CD14-positive monocyte (primary cell): ENCODE data around the gene DCLK1. TPM values are rescaled to one million over a fixed set of nuclear protein-coding genes. Genes with fewer than 3 reads are reported as not detected.

Source experiments
- DNase-seq, 3 donors: peaks; one replicate each; pipeline ENCODE4 v3.0.0-alpha.2; 2011 to 2022
- H2AFZ ChIP-seq: 2 replicates; pipeline ENCODE4 v1.6.0; 2012; ENCODE audit warnings: mild to moderate bottlenecking, low read depth, low read length, inconsistent platforms; ENCODE audit not compliant: insufficient read depth, poor library complexity, severe bottlenecking
- H3K27ac ChIP-seq, 2 donors: 1 replicate in 1 of 2; 2 replicates in 1 of 2; pipeline ENCODE4 v1.5.1; 2012 to 2013; ENCODE audit warnings: low read length in 2 of 2, control low read depth in 1 of 2, inconsistent platforms in 1 of 2, low read depth in 1 of 2, mild to moderate bottlenecking in 1 of 2
- H3K27me3 ChIP-seq, 2 donors: one replicate each; pipeline versions ENCODE4 v1.6.0 to v1.6.1; 2011 to 2013; ENCODE audit warnings: low read length in 2 of 2; ENCODE audit not compliant: control insufficient read depth in 2 of 2, insufficient read depth in 2 of 2
- H3K36me3 ChIP-seq, 2 donors: replicated peaks in 1 of 2; 1 replicate in 1 of 2; 2 replicates in 1 of 2; pipeline versions ENCODE4 v1.5.1 to v1.6.1; 2012 to 2013; ENCODE audit warnings: low read length in 2 of 2, control low read depth in 1 of 2, inconsistent platforms in 1 of 2, mild to moderate bottlenecking in 1 of 2; ENCODE audit not compliant: insufficient read depth in 2 of 2, control insufficient read depth in 1 of 2
- H3K4me1 ChIP-seq, 2 donors: 1 replicate in 1 of 2; 2 replicates in 1 of 2; pipeline versions ENCODE4 v1.5.1 to v1.6.1; 2012 to 2013; ENCODE audit warnings: low read length in 2 of 2, control low read depth in 1 of 2, inconsistent platforms in 1 of 2, mild to moderate bottlenecking in 1 of 2, moderate library complexity in 1 of 2; ENCODE audit not compliant: insufficient read depth in 2 of 2, control insufficient read depth in 1 of 2
- H3K4me2 ChIP-seq: replicated peaks from 2 replicates; pipeline ENCODE3; 2012; ENCODE audit warnings: low read length, moderate library complexity, mild to moderate bottlenecking; ENCODE audit not compliant: poor library complexity, severe bottlenecking; ENCODE audit errors: extremely low read depth
- H3K4me3 ChIP-seq, 3 experiments: fragments of 200-600 bp in 1 of 3; sonication (generic) in 1 of 3; replicated peaks in 1 of 3; 1 replicate in 2 of 3; 2 replicates in 1 of 3; pipeline ENCODE4 v1.5.1; 2011 to 2013; ENCODE audit warnings: low read length in 3 of 3, mild to moderate bottlenecking in 3 of 3, control low read depth in 2 of 3, low read depth in 2 of 3, inconsistent platforms in 1 of 3, moderate library complexity in 1 of 3
- H3K79me2 ChIP-seq: 2 replicates; pipeline ENCODE4 v1.6.0; 2012; ENCODE audit warnings: mild to moderate bottlenecking, control low read depth, inconsistent platforms, low read length, moderate library complexity; ENCODE audit not compliant: insufficient read depth
- H3K9ac ChIP-seq: 2 replicates; pipeline ENCODE4 v1.6.0; 2017; ENCODE audit warnings: low read length, mild to moderate bottlenecking; ENCODE audit not compliant: insufficient read depth, poor library complexity, severe bottlenecking
- H3K9me3 ChIP-seq, 2 donors: replicated peaks in 1 of 2; 1 replicate in 1 of 2; 2 replicates in 1 of 2; pipeline versions ENCODE4 v1.5.1 to v1.6.1; 2012 to 2013; ENCODE audit warnings: low read length in 2 of 2, control low read depth in 1 of 2; ENCODE audit not compliant: control insufficient read depth in 1 of 2, insufficient read depth in 1 of 2
- H4K20me1 ChIP-seq: 2 replicates; pipeline ENCODE4 v1.6.0; 2012; ENCODE audit warnings: mild to moderate bottlenecking, low read length, control low read depth, moderate library complexity; ENCODE audit not compliant: insufficient read depth
- H3K27ac Mint-ChIP-seq, 7 donors: one replicate each; pipeline ENCODE4 v1.8.0; 2020; ENCODE audit warnings: mild to moderate bottlenecking in 7 of 7, mixed read lengths in 7 of 7, moderate library complexity in 6 of 7, inconsistent platforms in 2 of 7
- H3K27me3 Mint-ChIP-seq, 3 donors: one replicate each; pipeline ENCODE4 v1.8.0; 2021 to 2022; ENCODE audit warnings: low read depth in 3 of 3, mild to moderate bottlenecking in 3 of 3, mixed read lengths in 3 of 3, moderate library complexity in 3 of 3, inconsistent platforms in 1 of 3
- H3K36me3 Mint-ChIP-seq, 2 donors: one replicate each; pipeline ENCODE4 v1.8.0; 2020; ENCODE audit warnings: mixed read lengths in 2 of 2, inconsistent platforms in 1 of 2, mild to moderate bottlenecking in 1 of 2
- H3K4me1 Mint-ChIP-seq: one replicate; pipeline ENCODE4 v1.8.0; 2020; ENCODE audit warnings: mild to moderate bottlenecking, mixed read lengths
- H3K4me3 Mint-ChIP-seq, 2 donors: one replicate each; pipeline ENCODE4 v1.8.0; 2020; ENCODE audit warnings: mild to moderate bottlenecking in 2 of 2, mixed read lengths in 2 of 2, moderate library complexity in 1 of 2
- H3K9me3 Mint-ChIP-seq, 7 donors: one replicate each; pipeline ENCODE4 v1.8.0; 2020 to 2022; ENCODE audit warnings: mixed read lengths in 7 of 7, mild to moderate bottlenecking in 6 of 7, moderate library complexity in 6 of 7, inconsistent platforms in 2 of 7
- WGBS: methylation state at CpG from one replicate; pipeline ENCODE4 v1.1.5; 2013; ENCODE audit warnings: missing lambda C conversion rate; ENCODE audit not compliant: insufficient coverage; 5-methylcytosine and 5-hydroxymethylcytosine counted together
- intact Hi-C, 2 donors: fragments of 100-400 bp; cut with micrococcal nuclease; formaldehyde crosslinking; loops; one replicate each; pipeline versions ENCODE4 v1.15.0 to v1.15.1; 2023
- polyA plus RNA-seq, 3 donors: library from polyadenylated mRNA; depleted of rRNA in 1 of 3; unstranded in 2 of 3; stranded (reverse) in 1 of 3; fragments of 300-500 nt in 2 of 3; fragments of >200 nt in 1 of 3; fragmentation: Illumina TruSeq in 2 of 3; gene quantifications; 1 replicate in 2 of 3; 2 replicates in 1 of 3; pipeline ENCODE4 v1.2.3, GENCODE V29; 2012 to 2021
- TF ChIP-seq, protein P1 (sequence below): fragments of 200-600 bp; IDR thresholded peaks from one replicate; pipeline ENCODE4 v1.8.0; 2022; ENCODE audit warnings: antibody characterized with exemption, mild to moderate bottlenecking

The DCLK1 gene
- polyA plus RNA-seq, 3 donors = not detected

- no peak overlapping the region for H3K27ac Mint-ChIP-seq
- no peaks in the 10 kb centered on the region for H4K20me1 ChIP-seq
- no peaks in the 10 kb centered on the region for H3K79me2 ChIP-seq
- peaks cover 3 to 6% (median 3%) of the 10 kb centered on the region in 3 donors for H3K27me3 Mint-ChIP-seq
- TF ChIP-seq, protein P1, sequence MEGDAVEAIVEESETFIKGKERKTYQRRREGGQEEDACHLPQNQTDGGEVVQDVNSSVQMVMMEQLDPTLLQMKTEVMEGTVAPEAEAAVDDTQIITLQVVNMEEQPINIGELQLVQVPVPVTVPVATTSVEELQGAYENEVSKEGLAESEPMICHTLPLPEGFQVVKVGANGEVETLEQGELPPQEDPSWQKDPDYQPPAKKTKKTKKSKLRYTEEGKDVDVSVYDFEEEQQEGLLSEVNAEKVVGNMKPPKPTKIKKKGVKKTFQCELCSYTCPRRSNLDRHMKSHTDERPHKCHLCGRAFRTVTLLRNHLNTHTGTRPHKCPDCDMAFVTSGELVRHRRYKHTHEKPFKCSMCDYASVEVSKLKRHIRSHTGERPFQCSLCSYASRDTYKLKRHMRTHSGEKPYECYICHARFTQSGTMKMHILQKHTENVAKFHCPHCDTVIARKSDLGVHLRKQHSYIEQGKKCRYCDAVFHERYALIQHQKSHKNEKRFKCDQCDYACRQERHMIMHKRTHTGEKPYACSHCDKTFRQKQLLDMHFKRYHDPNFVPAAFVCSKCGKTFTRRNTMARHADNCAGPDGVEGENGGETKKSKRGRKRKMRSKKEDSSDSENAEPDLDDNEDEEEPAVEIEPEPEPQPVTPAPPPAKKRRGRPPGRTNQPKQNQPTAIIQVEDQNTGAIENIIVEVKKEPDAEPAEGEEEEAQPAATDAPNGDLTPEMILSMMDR = no peak
- H3K9me3 ChIP-seq = no peaks in the 10 kb centered on the region
- no peak overlapping the region for H3K9ac ChIP-seq
- H3K27ac ChIP-seq = no peak overlapping the region
- no peaks in the 10 kb centered on the region for H3K36me3 ChIP-seq
- peaks cover 0 to 3% (median 0%) of the 10 kb centered on the region in 7 donors for H3K9me3 Mint-ChIP-seq
- H3K4me2 ChIP-seq = no peak overlapping the region
- H3K27me3 ChIP-seq = no peaks in the 10 kb centered on the region
- no peak overlapping the region for H2AFZ ChIP-seq
- no peak overlapping the region for H3K4me3 Mint-ChIP-seq
- intact Hi-C loops = no loop called here
- no peaks in the 10 kb centered on the region for H3K4me1 ChIP-seq
- H3K4me1 Mint-ChIP-seq = peaks cover 2% of the 10 kb centered on the region
- no peaks in the 10 kb centered on the region for H3K36me3 Mint-ChIP-seq
- no peak for DNase-seq
- H3K4me3 ChIP-seq = no peak overlapping the region
- WGBS = 97% methylated on average over 6 of the region's 6 CpGs
These were observed 32.1 kb upstream of the DCLK1 start for GRCh38 chr13:36163286-36163685.

DNA sequence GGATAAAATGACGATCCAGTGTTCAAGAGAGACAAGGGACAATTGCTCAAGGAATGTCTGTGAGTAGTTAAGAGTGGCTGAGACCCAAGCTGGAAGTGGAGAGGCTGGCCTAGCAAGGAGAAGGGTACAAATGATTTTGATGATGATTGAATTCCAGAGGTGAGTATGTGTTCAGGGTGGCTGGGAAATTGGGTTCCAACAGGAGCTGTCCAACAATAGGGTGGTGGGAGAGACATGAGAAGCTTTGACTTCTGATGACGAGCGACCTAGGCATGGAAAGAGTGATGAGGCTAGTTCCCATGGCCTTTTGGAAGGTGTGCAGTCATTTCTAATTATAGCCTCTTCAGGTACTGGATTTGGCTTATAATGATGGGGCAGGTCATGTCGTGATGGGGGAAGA lies 29.1 kb upstream of the DCLK1 start:
- TF ChIP-seq, protein P1 = no peak
- intact Hi-C loops = no loop called here
- Histone ChIP-seq H3K9me3 (no peaks in the 10 kb centered on the region), H2AFZ (no peak overlapping the region), H3K4me3 (no peak overlapping the region), H3K36me3 (no peaks in the 10 kb centered on the region), H3K27ac (no peak overlapping the region), H4K20me1 (no peaks in the 10 kb centered on the region), H3K27me3 (peaks cover 0 to under 1% of the 10 kb centered on the region in 2 donors), H3K4me2 (no peak overlapping the region), H3K9ac (no peak overlapping the region), H3K79me2 (no peaks in the 10 kb centered on the region), H3K4me1 (no peaks in the 10 kb centered on the region)
- WGBS = 100% methylated on average over 3 of the region's 4 CpGs
- no peak for DNase-seq
- H3K4me1 Mint-ChIP-seq = peaks cover 2% of the 10 kb centered on the region
- no peaks in the 10 kb centered on the region for H3K36me3 Mint-ChIP-seq
- no peak overlapping the region for H3K27ac Mint-ChIP-seq
- H3K9me3 Mint-ChIP-seq = peaks cover 0 to 3% (median 2%) of the 10 kb centered on the region in 7 donors
- peaks cover 3 to 13% (median 5%) of the 10 kb centered on the region in 3 donors for H3K27me3 Mint-ChIP-seq
- no peak overlapping the region for H3K4me3 Mint-ChIP-seq
